Hypothalamus (tissue), 51 donors: ENCODE results near the gene KNSTRN.

Source experiments
- DNase-seq, 51 donors: peaks; one replicate each; lab custom pipeline; 2025; lab: John Stamatoyannopoulos, UW

The KNSTRN gene

DNA sequence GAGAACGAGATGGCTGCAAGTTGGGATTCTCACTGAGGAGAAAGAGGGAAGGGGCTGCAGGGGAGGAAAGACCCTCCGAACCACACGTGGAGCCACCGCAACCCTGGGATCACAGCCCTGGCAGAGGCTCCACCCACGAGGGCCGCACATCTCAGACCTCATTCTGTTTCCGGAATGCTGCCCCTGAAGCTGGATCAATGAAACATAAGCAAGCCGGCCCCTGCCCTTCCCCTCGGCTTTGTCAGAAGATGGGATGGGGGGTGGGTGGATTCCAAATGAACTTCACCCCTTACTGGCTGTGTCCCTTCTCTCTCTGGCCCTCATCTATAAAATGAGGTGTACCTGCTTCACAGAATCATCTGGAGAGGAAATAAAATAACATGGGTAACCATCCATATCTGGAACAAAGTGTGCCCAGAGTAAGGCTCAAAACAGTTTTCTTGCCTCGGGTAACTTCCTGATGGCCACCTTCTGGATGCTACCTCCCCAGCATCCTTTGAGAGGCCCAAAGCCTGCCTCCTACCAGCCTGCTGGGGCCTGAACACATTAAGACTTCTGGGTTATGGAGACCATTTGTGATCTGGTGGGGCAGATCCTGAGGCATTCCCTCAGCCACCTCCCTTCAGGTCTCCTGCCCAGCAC is 37.2 kb upstream of the KNSTRN start:
- no peak for DNase-seq

DNA sequence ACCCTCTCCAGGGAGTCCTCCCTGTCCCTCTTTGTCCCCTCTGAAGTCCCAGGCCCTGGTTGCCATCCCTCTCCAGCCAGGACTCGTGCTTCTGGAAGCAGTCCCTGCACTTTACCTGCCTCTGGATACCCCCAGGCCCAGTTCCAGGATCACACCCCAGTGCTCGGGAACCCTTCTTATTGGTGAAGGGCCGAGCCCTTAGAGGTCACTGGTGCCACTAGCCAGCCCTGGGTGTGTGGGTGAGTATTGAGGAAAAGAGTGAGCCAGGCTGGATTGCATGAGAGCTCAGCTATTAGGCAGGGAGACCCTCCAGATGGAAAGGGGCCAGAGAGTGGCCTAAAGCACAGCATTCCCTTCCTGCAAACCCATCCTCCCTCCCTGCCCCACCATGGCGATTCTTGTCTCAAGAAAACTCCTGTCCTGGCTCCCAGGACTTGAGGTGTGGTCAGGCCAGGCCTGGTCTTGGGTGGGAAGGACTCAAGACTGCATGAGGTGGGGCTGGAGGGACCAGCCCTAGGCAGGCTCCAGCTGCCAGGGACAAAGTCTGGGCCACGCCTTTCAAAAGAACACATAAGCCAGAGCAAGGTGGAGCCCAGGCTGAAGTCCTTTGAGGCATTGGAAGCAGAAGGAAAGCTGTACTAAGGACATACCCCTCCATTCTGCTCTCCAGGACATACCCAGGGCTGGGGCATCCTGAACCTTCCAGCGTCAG is 36.5 kb upstream of the KNSTRN start:
- no peak for DNase-seq

DNA sequence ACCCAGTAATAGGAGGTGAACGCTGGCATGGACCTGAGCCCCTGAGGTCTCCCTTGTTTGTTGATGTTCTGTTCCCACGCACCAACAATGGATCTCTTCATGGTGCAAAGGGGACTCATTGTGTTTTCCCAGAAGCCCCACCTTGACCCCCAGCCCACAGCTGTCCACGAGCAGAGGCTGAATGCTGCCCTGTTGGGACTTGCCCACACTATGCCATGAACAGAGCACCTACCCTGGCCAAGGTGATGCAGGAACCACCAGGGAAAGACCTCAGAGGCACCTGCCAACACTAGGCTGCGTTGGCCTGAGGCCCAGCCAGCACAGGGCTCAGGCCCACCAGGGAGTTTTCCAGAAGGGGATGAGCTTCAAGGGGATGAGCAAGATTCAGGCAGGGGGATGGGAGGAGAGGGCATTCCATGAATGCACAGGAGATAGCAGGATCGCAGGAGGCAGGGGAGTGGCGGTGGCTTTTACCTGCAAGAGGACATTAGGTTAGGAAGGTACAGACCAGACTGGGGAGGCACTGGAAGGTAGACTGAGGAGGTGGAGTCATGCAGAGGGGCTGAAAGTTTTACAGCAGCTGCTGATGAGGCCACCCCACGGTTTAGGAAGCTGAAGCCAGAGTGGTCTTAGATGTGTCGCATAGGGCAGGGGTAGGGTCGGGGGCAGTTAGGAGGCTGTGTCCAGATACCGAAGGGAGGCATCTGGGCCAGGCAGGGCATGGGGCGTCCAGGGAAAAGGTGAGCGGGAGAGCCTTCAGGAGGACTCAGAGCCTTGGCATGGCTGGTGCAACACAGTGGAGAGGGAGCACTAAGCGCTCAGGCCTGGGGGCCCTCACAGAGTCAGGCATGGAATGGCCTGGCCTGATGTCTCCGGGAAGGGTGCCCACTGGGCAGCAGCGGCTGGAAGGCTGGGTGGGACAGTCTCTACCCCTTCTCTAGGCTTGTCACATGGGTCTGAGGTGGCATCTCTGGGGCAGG is 35.7 kb upstream of the KNSTRN start:
- no peak for DNase-seq

DNA sequence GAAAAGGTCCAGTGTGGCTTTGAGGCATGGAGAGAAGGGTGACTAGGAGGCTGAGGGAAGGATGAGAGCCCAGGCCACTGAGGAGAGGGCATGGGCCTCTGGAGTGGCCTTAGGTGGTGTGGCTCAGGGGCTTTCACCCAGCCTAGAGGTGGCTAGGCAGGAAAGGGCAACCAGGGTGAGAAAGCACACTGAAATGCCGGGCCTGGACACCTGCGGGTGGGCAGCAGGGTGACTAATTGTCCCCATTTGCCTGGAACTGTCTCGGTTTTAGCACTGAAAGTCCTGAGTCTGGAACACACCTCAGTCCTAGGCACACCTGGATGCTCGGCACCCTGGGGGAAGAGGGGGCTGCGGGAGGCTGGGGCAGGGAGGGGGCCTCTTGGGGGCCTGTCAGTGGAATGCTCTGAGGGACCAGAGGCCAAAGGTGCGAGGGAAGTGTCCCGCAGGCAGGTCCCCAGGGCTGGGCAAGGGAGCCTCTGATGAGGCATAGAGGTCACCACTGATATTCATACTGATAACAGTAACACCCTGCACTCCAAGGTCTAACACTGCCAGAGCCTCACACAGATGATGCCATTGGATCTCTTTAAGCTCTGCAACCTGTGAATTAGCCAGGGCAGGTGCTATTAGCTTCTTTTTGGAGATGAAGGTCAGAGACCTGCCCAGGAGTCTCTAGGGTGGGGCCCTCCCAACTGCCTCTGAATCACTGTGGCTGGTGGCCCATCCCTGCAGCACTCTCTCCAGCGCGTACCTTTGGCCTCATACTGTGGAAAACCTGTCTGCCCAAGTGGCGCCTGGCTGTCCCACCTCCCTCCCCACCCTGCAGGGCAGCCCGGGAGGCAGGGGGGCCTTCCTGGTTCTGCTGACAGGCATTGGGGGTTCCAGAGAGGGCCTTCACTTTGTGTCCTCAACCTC is 34.7 kb upstream of the KNSTRN start:
- DNase-seq = no peak

DNA sequence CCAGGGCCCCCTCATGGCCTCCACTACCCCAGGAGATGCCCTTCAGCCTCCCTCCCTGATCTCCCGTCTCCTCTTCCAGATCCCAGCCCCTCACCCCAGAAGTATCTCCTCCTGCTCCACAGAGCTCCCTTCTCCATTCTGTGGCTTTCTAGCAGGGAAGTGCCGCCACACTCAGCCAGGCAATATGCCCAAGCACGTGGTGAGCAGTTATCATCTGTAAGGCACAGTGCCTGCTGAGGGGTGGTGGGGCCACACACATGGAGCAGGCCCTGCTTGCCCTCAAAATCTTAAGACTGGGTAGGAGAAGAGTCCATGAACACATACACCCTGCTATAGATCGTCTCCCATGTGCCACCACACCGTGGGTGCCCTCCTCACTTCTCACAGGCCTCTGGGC is 34.0 kb upstream of the KNSTRN start:
- no peak for DNase-seq

DNA sequence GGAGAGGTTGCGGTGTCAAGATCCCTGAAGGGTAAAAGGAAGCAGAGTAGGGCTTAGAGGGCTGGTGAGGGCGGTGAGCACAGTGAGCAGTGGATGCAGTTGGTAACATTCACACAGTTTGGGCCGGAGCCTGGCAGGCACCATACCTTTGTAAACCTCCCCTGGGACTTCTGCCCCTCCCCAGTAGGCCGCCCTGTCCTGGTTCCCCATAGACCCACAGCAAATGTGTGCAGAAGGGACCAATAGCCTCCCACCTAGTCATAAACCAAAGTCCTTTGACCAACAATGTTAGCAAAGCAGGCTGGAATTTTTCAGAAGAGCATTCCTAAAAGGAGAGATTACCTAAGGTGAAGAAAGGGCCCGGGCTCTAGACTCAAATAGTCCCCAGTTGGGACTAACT is 33.4 kb upstream of the KNSTRN start:
- no peak for DNase-seq

DNA sequence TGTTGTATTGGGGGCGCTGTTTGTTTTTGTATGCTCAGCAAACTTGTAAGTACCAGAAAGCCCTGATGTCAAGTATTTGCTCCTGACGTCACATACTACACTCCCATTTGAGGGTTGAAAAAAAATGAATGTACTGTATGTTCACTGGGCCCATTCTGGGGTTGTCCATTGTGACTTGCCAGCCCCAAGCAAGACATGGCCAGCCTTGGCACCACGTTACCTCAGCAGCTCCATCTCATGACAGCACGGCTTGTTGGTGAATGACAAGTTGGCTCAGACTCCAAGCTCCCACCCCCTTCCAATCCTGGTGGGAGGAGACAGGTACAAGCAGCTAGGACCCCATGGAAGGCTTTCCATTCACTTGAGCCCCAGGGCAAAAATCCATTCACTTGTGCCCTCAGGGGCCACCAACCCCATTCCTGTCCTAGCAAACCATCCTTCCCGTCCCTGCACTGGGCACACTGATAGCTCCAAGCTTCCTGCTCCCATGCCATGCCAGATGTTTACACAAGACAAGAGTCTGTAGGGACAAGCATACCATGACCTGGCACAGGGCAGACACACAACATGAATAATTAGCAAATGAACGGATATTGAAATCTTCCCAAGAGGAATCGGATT is 30.1 kb upstream of the KNSTRN start:
- no peak for DNase-seq

DNA sequence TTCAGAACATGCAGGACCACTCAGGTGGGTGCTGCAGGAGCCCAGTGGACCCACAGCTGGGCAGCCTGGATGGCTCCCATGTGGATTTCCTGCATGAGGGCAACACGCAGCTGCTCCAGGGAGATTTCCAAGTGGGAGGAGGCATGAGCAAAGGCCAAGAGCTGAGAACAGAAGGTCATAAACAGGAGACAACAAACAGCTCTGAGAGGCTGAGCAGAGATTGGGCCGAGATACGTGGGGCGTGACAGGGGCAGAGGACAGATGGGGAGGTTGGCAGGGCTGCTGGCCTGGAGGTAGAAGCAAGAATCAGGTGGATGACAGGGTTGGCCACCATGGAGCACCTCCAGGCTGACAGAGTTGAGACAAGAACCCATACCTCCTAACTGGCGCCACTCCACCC is 28.8 kb upstream of the KNSTRN start:
- DNase-seq = no peak

DNA sequence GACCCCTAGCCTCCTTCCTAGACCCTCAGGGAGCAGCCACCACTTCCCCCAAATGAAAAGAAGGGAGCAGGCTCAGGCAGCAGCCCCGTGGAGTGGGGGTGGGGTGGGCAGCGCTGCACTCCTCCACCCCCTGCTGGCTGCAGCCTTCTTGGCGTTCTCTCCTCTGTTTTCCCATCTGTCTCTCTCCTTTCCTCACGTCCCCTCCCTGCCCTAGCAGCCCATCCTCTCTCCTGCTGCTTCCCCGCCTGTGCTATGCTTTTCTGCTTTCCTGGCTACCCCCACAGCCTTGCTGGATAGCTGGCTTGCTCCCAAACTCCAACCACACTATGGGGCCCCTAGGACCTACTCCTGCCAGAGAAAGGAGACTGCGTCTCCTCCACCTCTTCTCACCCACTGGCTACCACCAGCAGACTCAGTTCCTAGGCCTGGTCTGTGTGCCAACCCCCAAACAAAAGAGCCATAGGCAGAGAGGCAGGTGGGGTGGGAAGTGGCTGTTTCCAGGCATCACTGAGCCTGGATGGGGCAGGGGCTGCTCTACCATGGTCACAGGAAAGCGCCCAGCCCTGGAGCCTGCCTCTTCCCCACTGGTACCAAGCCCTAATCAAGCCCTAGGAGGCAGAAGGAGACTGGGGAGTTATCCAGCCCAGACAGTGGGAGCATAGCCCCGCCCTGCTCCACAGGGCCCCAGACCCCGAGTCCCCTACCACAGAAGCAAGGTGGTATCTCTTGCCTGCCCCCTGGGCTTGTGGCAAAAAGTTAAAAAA is 27.9 kb upstream of the KNSTRN start:
- DNase-seq = peak in 21 of 51 donors; percentile 6 to 46 (median 24)

DNA sequence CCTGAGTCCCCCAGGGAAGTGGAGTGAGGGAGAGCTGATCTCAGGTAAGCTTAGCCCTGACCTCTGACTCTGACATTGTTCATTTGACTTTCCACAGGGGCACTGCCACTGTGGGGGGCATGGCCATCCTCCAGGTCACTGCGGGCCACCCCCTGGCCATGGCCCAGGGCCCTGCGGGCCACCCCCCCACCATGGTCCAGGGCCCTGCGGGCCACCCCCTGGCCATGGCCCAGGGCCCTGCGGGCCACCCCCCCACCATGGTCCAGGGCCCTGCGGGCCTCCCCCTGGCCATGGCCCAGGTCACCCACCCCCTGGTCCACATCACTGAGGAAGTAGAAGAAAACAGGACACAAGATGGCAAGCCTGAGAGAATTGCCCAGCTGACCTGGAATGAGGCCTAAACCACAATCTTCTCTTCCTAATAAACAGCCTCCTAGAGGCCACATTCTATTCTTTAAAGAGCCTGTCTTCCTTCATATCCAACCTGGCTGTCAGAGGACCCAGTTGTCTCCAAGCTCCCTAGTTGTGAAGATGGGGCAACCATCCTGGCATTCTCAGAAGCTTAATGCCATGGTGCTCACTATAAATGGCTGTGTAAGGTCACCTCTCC is 26.4 kb upstream of the KNSTRN start:
- DNase-seq = no peak

DNA sequence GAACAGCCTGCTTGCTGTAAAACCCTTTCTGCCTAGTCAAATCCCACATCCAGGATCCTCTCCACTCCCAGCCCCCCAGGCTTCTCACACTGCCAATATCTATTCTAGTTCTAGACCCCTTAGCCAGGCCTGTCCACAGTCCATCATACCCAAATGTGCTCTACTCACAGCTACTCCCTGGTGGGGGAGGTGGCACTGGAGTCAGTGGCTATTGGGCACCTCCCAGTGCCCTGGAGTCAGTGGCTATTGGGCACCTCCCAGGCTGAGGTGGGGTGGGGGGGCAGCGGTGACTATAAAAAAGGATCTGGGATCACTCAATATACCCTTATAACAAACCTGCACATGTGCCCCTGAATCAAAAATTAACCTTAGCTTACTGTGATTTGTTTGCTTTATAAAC is 25.3 kb upstream of the KNSTRN start:
- no peak for DNase-seq

DNA sequence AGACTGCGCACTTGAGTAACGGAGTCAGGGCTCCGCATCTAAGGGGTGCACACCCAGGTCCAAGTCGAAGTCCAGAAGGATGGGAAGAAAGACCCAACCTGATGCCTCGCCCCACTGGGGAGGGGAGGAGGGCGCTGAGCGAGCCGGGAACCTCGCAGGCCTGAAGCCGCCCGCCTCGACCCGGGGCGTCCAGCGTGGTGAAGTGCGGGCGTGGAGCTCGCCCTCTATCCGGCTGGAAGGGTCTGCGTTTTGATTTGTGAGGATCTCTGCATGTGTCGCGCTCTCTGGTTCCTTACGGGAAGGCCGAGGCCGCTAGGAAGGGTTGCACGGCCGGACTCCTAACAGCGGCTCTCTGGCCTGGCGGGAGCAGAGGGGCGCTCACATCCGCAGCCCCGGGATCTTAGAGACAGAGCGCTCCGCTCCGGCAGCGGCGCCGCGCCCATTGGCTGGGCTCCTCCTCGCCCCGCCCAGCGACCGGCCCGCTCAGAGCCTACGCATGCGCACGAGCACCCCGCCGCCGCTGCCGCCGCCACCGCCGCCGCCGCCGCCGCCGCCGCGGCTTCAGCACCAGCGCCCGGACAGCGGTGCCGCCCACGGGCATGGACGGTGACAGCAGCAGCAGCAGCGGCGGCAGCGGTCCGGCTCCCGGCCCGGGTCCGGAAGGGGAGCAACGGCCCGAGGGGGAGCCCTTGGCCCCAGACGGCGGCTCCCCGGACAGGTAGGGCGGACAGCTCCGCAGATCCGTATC is 24.6 kb upstream of the KNSTRN start, which contains the start of gene DISP2:
DISP2 (plus strand) TSS at position 497 of the 748 bp plus-strand sequence; CDS start at position 600, 103 bp downstream.
- peak in 50 of 51 donors; percentile 36 to 89 (median 77) for DNase-seq

DNA sequence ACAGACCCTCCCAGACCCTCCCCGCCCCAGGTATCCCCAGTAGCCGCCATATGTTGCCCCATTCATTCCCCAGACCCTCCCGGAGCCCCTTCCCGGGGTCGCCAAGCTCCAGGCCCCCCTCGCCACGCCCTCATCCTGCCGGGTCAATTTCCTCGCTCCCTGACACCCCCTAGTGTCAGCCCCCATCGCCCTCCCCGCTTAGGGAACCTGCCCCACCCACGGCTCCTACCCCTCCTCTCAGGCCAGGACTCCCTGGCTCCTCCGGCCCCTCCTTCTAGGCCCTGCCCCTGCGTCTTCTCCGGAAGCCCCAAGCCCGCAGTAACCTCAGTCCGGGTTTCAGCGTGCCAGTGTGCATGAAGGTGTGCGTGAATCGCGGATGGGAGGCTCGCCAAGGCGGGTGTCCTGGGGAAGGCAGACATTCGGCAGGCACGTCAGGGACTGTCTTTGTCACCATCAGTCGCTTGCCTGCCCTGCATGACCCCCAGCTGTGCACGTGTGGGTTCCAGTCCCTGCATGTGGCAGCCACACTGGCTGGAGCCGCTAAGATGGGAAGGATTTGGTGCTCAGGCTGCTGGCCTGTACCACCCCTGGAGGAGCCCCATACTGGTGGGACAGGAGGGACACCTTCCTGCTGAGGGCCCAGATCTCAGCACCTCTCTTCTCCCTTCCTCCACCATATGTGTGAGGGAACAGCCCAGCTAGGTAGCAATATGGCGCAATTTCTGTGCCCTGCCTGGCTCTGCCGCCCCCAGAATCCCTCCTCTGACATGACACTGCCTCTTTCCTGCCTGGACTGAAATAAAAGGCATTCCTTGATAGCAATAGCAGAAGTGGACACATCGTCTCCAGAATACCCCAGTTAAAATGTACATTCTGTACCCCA is 23.8 kb upstream of the KNSTRN start:
- peak in 15 of 51 donors; percentile 28 to 58 (median 41) for DNase-seq

DNA sequence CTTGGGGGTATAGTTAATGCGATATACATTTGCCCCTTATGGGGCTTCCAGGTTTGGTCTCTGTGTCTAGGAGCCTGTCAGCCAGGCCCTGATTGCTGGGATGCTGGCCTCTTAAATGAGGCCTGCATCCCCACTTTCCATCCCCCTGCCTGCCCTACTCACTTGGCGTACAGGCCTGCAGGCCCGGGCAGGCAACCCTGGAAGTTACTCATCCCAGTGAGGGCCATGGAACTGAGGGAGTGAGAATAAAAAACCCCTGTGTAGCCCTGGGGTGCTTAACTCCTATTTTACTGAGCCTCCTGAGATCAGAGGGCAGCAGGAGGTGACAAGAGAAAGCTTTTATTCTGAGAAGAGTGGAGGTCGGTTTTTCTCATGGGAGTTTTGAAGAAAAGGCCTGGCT is 22.5 kb upstream of the KNSTRN start:
- no peak for DNase-seq

DNA sequence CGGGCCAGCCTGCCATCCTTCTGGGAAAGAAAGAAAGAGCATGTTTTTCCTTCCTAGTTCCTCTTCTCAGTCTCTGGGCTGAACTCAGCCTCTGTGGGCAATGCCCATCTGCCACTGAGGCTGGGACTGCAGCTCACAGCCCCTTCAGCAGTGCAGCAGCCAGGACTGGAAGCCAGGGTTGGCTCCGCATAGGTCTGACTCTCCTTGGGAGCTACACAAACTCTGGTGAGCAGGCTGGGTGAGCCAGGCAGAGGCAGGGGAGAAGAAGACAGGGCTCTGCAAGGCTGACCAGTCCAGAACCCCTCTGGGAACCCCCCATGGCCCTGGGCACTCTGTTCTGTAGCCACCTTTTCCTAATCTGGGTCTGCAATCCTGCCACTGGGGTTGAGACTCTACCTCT is 20.9 kb upstream of the KNSTRN start:
- no peak for DNase-seq

DNA sequence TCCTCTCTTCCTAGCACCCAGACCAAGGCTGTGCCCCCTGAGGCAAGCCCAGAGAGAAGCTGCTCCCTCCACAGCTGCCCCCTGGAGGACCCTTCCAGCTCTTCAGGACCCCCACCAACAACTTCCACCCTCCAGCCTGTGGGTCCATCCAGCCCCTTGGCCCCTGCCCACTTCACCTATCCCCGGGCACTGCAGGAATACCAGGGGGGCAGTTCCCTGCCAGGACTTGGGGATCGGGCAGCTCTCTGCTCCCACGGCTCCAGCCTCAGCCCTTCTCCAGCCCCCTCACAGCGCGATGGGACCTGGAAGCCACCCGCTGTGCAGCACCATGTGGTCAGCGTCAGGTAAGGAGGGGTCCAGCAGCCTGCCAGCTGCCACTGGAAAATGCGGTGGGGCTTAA is 18.9 kb upstream of the KNSTRN start:
- no peak for DNase-seq

DNA sequence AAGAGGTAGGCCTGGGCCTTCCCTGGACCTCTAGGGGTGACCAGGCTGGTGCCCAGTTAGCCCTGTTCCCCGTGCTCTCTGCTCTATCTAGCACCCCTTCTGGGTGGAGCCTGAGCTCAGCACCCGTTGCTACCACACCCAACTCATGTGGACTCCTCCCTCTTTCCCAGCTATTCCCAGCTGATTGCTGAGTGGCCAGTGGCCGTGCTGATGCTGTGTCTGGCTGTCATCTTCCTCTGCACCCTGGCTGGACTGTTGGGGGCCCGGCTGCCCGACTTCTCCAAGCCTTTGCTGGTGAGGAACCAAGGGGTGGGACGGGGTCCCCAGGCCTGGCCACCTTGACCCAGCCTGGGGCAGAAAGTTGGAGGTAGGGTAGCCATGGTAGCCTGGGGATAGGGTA is 18.3 kb upstream of the KNSTRN start:
- DNase-seq = no peak
